Peyer's patch (tissue), 4 donors: ENCODE measurements around the gene ARPC5.

ENCODE experiments used
- CTCF ChIP-seq, 6 experiments: fragments of 450-650 bp in 4 of 6; fragments of 200-600 bp in 2 of 6; sonication (generic) in 1 of 6; IDR thresholded peaks; one replicate each; pipeline ENCODE4 v1.5.1; 2017 to 2019; ENCODE audit warnings: antibody characterized with exemption in 6 of 6, mild to moderate bottlenecking in 3 of 6, moderate library complexity in 1 of 6
- POLR2A ChIP-seq, 2 donors: fragments of 450-650 bp; IDR thresholded peaks; one replicate each; pipeline ENCODE4 v1.5.1; 2017; ENCODE audit warnings: antibody characterized with exemption in 2 of 2, mild to moderate bottlenecking in 2 of 2, moderate library complexity in 2 of 2

GRCh38 chr1:183635606-183636333, at the start of gene ARPC5:
- peak in 1 of 6 experiments; percentile 8 for TF ChIP-seq CTCF (IDR thresholded peaks at IDR 0.05)
- TF ChIP-seq POLR2A (IDR thresholded peaks at IDR 0.05): peak; percentile 93 to 95
